IPS-20b (cell line): ENCODE measurements around the gene CD55.

Experiments
- H3K27ac ChIP-seq: one replicate; pipeline ENCODE4 v1.5.1; 2013; ENCODE audit warnings: low read length
- H3K27me3 ChIP-seq: 2 replicates; pipeline ENCODE4 v1.6.1; 2013; ENCODE audit warnings: mild to moderate bottlenecking, low read length, inconsistent platforms; ENCODE audit not compliant: insufficient read depth
- H3K36me3 ChIP-seq: 2 replicates; pipeline ENCODE4 v1.6.1; 2013; ENCODE audit warnings: low read depth, mild to moderate bottlenecking, inconsistent platforms, low read length, moderate library complexity; ENCODE audit not compliant: insufficient read depth
- H3K4me1 ChIP-seq: 2 replicates; pipeline ENCODE4 v1.6.1; 2013; ENCODE audit warnings: mild to moderate bottlenecking, control low read depth, inconsistent platforms, low read length, moderate library complexity; ENCODE audit not compliant: insufficient read depth
- H3K4me3 ChIP-seq: 2 replicates; pipeline ENCODE4 v1.5.1; 2013; ENCODE audit warnings: mild to moderate bottlenecking, low read length, inconsistent platforms
- H3K9ac ChIP-seq: 2 replicates; pipeline ENCODE4 v1.6.1; 2013; ENCODE audit warnings: low read depth, mild to moderate bottlenecking, inconsistent platforms, low read length, moderate library complexity
- H3K9me3 ChIP-seq: 2 replicates; pipeline ENCODE4 v1.6.1; 2013; ENCODE audit warnings: mild to moderate bottlenecking, low read depth, low read length, inconsistent platforms; ENCODE audit not compliant: insufficient read depth

The CD55 gene, protein sequence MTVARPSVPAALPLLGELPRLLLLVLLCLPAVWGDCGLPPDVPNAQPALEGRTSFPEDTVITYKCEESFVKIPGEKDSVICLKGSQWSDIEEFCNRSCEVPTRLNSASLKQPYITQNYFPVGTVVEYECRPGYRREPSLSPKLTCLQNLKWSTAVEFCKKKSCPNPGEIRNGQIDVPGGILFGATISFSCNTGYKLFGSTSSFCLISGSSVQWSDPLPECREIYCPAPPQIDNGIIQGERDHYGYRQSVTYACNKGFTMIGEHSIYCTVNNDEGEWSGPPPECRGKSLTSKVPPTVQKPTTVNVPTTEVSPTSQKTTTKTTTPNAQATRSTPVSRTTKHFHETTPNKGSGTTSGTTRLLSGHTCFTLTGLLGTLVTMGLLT

DNA sequence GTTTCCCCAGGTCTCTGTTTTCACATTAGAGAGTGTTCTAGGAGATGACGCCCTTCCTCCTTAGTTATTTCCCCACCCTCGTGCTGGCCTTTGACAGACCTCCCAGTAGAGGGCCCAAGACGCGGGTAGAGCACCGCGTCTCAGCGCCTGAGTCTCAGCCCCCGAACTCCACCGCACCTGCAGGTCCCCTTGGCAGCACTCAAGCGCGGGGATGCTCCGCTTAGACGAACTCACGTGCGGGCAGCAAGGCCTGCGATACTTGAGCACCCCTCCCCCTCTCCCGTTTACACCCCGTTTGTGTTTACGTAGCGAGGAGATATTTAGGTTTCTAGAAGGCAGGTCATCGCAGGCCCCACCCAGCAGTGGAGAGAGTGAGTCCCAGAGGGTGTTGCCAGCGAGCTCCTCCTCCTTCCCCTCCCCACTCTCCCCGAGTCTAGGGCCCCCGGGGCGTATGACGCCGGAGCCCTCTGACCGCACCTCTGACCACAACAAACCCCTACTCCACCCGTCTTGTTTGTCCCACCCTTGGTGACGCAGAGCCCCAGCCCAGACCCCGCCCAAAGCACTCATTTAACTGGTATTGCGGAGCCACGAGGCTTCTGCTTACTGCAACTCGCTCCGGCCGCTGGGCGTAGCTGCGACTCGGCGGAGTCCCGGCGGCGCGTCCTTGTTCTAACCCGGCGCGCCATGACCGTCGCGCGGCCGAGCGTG is at the start of gene CD55:
CD55 (plus strand) TSS at position 600 of the 711 bp plus-strand sequence; CDS start at position 688, 88 bp downstream.
- Histone ChIP-seq H3K9me3 (no peaks in the 10 kb centered on the region), H3K4me1 (no peaks in the 10 kb centered on the region; the same call in 1 of the 2 replicates), H3K4me3 (peak within 1 kb of the TSS; percentile 80), H3K27ac (no peak within 1 kb of the TSS), H3K27me3 (no peaks in the 10 kb centered on the region; the same call in 1 of the 2 replicates), H3K9ac (peak within 1 kb of the TSS; percentile 82), H3K36me3 (peaks cover 24% of the 10 kb centered on the region)

DNA sequence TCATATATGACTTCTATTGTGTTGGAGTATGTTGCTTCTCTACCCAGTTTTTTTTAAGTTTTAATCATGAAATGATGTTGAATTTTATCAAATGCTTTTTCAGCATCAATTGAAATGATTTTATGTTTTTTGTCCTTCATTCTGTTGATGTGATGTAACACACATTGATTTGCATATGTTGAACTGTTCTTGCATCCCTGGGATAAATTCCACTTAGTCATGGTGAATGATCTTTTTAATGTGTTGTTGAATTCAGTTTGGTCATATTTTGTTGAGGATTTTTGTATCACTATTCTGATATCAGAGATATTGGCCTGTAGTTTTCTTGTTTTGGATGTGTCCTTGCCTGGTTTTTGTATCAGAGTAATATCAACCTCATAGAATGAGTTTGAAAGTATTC is 46.6 kb upstream of the CD55 start:
- H3K36me3 ChIP-seq, result no peaks in the 10 kb centered on the region
- H3K4me3 ChIP-seq, result no peak overlapping the region
- H3K4me1 ChIP-seq, result no peaks in the 10 kb centered on the region
- H3K27ac ChIP-seq, result no peak overlapping the region
- peaks cover 4% of the 10 kb centered on the region; the same call in 1 of the 2 replicates for H3K9me3 ChIP-seq
- no peak overlapping the region for H3K9ac ChIP-seq
- H3K27me3 ChIP-seq, result no peaks in the 10 kb centered on the region

DNA sequence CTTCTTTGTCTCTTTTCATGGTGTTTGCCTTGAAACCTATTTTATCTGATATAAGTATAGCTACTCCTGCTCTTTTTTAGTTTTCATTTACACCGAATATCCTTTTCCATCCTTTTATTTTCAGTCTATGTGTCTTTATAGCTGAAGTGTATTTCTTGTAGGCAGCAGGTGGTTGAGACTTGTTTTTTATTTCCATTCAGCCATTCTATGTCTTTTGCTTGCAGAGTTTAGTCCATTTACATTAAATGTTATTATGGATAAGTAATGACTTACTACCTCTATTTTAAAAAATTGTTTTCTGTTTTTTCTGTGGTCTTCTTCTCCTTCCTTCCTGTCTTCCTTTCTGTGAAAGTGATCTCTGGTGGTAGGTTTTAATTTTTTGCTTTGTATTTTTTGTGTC is 45.0 kb upstream of the CD55 start:
- no peak overlapping the region for H3K9ac ChIP-seq
- H3K4me3 ChIP-seq, result no peak overlapping the region
- no peaks in the 10 kb centered on the region for H3K36me3 ChIP-seq
- H3K4me1 ChIP-seq, result no peaks in the 10 kb centered on the region
- H3K27ac ChIP-seq, result no peak overlapping the region
- H3K27me3 ChIP-seq, result no peaks in the 10 kb centered on the region
- peaks cover 4% of the 10 kb centered on the region; the same call in 1 of the 2 replicates for H3K9me3 ChIP-seq

DNA sequence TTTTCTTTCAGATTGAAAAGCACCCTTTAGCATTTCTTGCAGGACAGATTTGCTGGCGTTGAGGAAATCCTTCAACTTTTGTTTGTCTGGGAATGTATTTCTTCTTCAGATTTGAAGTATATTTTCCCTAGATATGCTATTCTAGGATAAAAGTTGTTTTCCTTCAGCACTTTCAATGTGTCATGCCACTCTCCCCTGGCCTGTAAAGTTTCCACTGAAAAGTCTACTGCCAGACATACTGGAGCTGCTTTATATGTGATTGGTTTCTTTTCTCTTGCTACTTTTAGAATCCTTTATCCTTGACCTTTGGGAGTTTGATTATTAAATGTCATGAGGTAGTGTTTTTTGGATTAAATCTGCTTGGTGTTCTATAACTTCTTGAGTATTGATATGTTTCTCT is 44.2 kb upstream of the CD55 start:
- Histone ChIP-seq H3K4me1 (0 out of 2 replicates have a peak, but pooled peaks cover 3% of the 10 kb centered on the region), H3K9ac (no peak overlapping the region), H3K36me3 (no peaks in the 10 kb centered on the region), H3K4me3 (no peak overlapping the region), H3K27ac (no peak overlapping the region), H3K27me3 (no peaks in the 10 kb centered on the region), H3K9me3 (peaks cover under 1% of the 10 kb centered on the region; the same call in 1 of the 2 replicates)

DNA sequence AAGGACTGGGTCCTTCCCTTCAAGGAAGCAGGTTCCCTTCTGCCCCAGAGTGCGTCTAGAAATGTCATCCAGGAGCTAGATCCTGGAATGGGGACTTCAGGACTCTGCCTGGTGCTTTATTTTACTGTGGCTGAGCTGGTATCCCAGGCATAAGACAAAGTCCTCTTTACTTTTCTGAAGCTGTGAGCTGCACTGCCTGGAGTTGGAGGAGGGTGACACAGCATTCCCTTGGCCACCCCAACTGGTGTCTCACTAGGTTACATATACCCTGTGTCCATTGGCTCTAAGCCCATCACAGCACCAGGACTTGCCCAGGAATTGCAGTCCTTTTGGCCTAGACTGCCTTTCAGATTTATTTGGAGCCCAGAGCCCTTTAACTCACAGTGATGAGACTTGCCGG is 41.8 kb upstream of the CD55 start:
- no peak overlapping the region for H3K4me3 ChIP-seq
- H3K27me3 ChIP-seq, result no peaks in the 10 kb centered on the region
- no peak overlapping the region for H3K9ac ChIP-seq
- H3K4me1 ChIP-seq, result 0 out of 2 replicates have a peak, but pooled peaks cover 3% of the 10 kb centered on the region
- no peaks in the 10 kb centered on the region for H3K9me3 ChIP-seq
- H3K36me3 ChIP-seq, result no peaks in the 10 kb centered on the region
- H3K27ac ChIP-seq, result no peak overlapping the region

DNA sequence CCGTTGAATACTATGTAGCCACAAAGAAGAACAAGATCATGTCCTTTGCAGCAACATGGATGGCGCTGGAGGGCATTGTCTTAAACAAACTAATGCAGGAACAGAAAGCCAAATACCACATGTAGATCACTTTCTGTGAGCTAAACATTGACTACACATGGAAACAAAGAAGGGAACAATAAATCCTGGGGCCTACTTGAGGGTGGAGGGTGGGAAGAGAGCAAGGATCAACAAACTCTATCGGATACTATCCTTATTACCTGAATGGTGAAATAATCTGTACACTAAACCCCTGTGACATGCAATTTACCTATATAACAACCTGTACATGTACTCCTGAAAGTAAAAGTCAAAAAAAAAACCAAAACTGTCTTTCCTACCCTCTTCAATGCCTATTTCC is 40.8 kb upstream of the CD55 start:
- Histone ChIP-seq H3K9me3 (no peaks in the 10 kb centered on the region), H3K4me3 (no peak overlapping the region), H3K4me1 (0 out of 2 replicates have a peak, but pooled peaks cover 3% of the 10 kb centered on the region), H3K36me3 (no peaks in the 10 kb centered on the region), H3K27ac (no peak overlapping the region), H3K27me3 (no peaks in the 10 kb centered on the region), H3K9ac (no peak overlapping the region)

DNA sequence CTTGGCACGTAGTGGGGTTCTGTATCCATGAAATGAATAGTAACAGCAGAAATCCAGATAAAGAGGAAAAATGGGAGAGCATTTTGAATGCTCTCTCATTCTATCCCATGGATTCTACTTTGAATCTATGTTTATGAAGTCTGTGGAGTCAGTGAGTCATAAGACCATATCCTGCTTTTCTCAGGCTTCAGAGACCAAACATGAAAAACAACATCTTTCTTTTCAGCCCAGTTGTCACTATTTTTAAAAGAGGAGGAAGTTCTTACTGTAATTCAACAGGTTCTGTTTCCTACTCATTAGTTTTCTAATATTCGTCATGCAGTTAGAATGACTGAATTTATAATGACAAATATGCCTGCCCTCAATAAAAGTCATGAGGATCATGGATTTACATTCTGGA is 39.4 kb upstream of the CD55 start:
- no peaks in the 10 kb centered on the region for H3K27me3 ChIP-seq
- no peaks in the 10 kb centered on the region for H3K9me3 ChIP-seq
- H3K4me3 ChIP-seq, result no peak overlapping the region
- no peak overlapping the region for H3K27ac ChIP-seq
- no peak overlapping the region for H3K9ac ChIP-seq
- H3K4me1 ChIP-seq, result peaks cover 11% of the 10 kb centered on the region
- H3K36me3 ChIP-seq, result no peaks in the 10 kb centered on the region

DNA sequence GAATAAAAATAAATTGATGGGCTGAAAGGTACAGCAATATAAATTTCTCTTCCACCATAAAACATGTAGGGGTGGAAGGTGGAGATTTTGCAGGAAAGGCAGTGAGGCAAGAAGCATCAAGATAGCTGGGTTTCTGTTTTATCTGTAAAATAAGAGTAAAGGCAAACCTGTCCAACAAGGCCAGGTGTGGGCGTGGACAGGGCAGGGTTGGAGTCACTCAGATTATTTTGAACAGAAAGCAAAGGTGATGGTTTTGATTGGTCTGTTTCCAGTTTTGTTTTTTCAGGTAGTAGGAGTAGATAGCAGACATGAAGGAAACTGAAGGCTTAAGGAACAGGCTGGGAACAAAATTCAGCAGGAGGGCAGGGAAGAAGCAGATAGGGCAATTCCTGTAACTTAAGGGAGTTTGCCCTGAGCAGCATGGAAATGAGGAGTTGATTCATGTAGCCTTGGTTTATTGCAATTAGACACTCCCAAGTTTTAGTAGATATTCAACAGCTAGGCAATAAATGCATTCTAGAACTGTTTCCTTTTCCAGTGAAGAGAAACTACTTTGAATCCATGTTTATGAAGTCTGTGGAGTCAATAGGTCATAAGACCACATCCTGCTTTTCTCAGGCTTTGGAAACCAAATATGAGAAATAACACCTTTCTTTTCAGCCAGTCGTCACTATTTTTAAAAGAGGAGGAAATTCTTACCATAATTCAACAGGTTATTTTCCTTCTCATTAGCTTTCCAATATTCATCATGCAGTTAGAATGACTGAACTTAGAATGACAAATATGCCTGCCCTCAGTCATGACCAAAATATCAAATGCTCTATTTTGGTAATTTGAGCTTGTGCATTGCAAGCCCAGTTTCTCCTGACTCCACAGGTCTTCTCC is 38.7 kb upstream of the CD55 start:
- Histone ChIP-seq H3K9ac (no peak overlapping the region), H3K9me3 (no peaks in the 10 kb centered on the region), H3K36me3 (no peaks in the 10 kb centered on the region), H3K27ac (no peak overlapping the region), H3K4me1 (peaks cover 18% of the 10 kb centered on the region), H3K4me3 (no peak overlapping the region), H3K27me3 (no peaks in the 10 kb centered on the region)

DNA sequence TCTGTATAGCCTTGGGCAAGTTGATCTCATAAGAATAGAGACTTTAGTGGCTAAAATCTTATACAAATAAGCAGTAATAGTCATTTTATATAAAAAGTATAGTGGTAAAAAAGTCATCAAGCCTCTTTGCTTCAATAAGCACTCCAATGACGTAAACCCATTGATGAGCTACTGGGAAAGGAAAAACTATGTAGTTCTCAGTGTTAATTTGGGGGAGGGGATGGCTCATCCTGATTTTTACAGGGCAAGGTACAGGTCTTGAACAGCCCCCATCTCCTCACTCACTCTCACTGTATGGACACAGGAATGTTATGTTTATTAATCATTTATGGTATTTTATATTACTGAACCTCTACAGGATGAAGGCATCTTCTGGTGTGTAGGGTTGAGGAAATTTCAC is 38.1 kb upstream of the CD55 start:
- Histone ChIP-seq H3K4me3 (no peak overlapping the region), H3K9ac (no peak overlapping the region), H3K4me1 (peaks cover 23% of the 10 kb centered on the region), H3K27ac (no peak overlapping the region), H3K9me3 (no peaks in the 10 kb centered on the region), H3K36me3 (no peaks in the 10 kb centered on the region), H3K27me3 (no peaks in the 10 kb centered on the region)

DNA sequence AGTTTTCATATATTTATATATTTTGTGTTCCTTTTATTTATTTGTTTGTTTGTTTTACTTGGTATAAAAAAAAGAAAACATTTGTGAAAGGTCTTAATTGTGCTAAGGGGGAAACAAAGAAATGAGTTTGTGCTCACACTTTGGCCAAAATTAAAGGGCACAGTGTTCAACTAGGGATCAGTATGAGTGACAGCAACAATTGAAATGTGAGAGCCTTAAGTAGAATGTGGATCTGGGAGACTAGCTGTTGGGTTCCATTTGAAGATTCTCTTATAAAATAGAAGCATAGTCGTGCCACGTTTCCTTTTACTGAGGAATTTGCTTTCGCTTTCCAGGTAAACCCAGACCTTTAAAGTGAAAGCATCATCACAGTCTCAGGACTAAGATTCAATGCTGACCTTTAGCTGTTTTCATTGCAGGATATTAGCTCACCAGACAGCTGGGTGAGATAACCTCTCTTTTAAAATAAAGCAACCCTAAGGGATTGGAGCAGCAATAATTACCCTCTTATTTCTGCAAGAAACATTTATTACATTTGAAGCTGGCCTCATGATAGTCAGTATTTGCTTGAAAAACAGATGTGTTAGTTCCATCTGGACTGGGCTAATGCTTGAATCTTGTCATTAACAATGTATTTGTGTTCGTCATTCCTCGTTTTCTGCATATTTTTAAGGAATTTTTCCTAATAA is 37.1 kb upstream of the CD55 start:
- Histone ChIP-seq H3K27me3 (no peaks in the 10 kb centered on the region), H3K4me1 (peaks cover 23% of the 10 kb centered on the region), H3K36me3 (no peaks in the 10 kb centered on the region), H3K27ac (no peak overlapping the region), H3K4me3 (no peak overlapping the region), H3K9ac (no peak overlapping the region), H3K9me3 (no peaks in the 10 kb centered on the region)
